Panc1 (cell line): ENCODE results near the gene MIA2. TPM values are rescaled to one million over a fixed set of nuclear protein-coding genes. Genes with fewer than 3 reads are reported as not detected.

ENCODE experiments used
- ATAC-seq: fragments of 200-7000 bp; cut with Tn5 transposase; 2 replicates; pipeline ENCODE4 v1.9.1; 2020; ENCODE audit warnings: mild to moderate bottlenecking, moderate library complexity
- BruUV-seq: library from RNA; stranded (reverse); fragments of 400-500 nt; replicated peaks from 2 replicates; lab custom pipeline; 2021; lab: Mats Ljungman, UMichigan
- CTCF ChIA-PET: fragments of 300-600 bp; sonication (Branson Sonifier 250); formaldehyde crosslinking; loops from one replicate; lab custom pipeline; 2022; ENCODE audit warnings: antibody characterized with exemption; lab: Charles Lee
- POLR2A ChIA-PET: fragments of 300-600 bp; sonication (Branson Sonifier 250); formaldehyde crosslinking; loops from one replicate; lab custom pipeline; 2022; ENCODE audit warnings: antibody characterized with exemption; lab: Charles Lee
- DNase-seq: peaks from one replicate; pipeline ENCODE4 v3.0.0-alpha.2; 2010; ENCODE audit warnings: low read depth, low spot score
- H3K27ac ChIP-seq: 2 replicates; pipeline ENCODE4 v1.5.1; 2011; ENCODE audit warnings: mild to moderate bottlenecking, low read length, inconsistent platforms
- H3K27me3 ChIP-seq: fragments of 200-500 bp; sonication (Bioruptor generic); 2 replicates; pipeline ENCODE4 v1.6.0; 2014; ENCODE audit warnings: low read length, inconsistent platforms; ENCODE audit not compliant: control insufficient read depth, insufficient read depth
- H3K36me3 ChIP-seq: fragments of 200-500 bp; sonication (Bioruptor generic); 2 replicates; pipeline ENCODE4 v1.5.1; 2014; ENCODE audit warnings: inconsistent platforms, mild to moderate bottlenecking, low read length, moderate library complexity; ENCODE audit not compliant: control insufficient read depth, insufficient read depth
- H3K4me1 ChIP-seq: 2 replicates; pipeline ENCODE4 v1.5.1; 2011; ENCODE audit warnings: inconsistent platforms, mild to moderate bottlenecking, low read length, moderate library complexity; ENCODE audit not compliant: control insufficient read depth, insufficient read depth
- H3K4me3 ChIP-seq, 2 experiments: 2 replicates each; pipeline ENCODE4 v1.5.1; 2011 to 2012; ENCODE audit warnings: low read depth in 2 of 2, low read length in 2 of 2, mild to moderate bottlenecking in 2 of 2, inconsistent platforms in 1 of 2, moderate library complexity in 1 of 2
- H3K9me3 ChIP-seq: fragments of 200-500 bp; sonication (Bioruptor generic); 2 replicates; pipeline ENCODE4 v1.5.1; 2014; ENCODE audit warnings: low read depth, mild to moderate bottlenecking, inconsistent platforms, low read length, moderate library complexity; ENCODE audit not compliant: control insufficient read depth, insufficient read depth
- CTCF ChIP-seq: fragments of 450-650 bp; IDR thresholded peaks from 2 replicates; pipeline ENCODE4 v1.5.1; 2017; ENCODE audit warnings: mild to moderate bottlenecking
- POLR2AphosphoS5 ChIP-seq: IDR thresholded peaks from 2 replicates; pipeline ENCODE4 v1.6.1; 2012; ENCODE audit warnings: mild to moderate bottlenecking, low read depth, low read length, moderate library complexity
- REST ChIP-seq, 2 experiments: IDR thresholded peaks; 2 replicates each; pipeline ENCODE4 v1.6.1; 2011 to 2012; ENCODE audit warnings: low read depth in 2 of 2, control low read depth in 1 of 2, low read length in 1 of 2, mild to moderate bottlenecking in 1 of 2, moderate library complexity in 1 of 2; ENCODE audit not compliant: insufficient read depth in 1 of 2
- SIN3A ChIP-seq: IDR thresholded peaks from 2 replicates; pipeline ENCODE4 v1.6.1; 2012; ENCODE audit warnings: low read depth, mild to moderate bottlenecking, low read length, moderate library complexity, borderline replicate concordance; ENCODE audit not compliant: insufficient read depth
- TCF7L2 ChIP-seq: IDR thresholded peaks from 2 replicates; pipeline ENCODE4 v1.6.1; 2011; ENCODE audit warnings: mild to moderate bottlenecking, low read depth, low read length, inconsistent platforms
- in situ Hi-C: cut with HindIII; loops from 2 replicates; pipeline ENCODE4 v1.10.0; 2016; ENCODE audit warnings: low sequenced_read_pairs, low pct_unique_long_range_greater_than_20kb
- intact Hi-C: fragments of 100-400 bp; cut with micrococcal nuclease; formaldehyde crosslinking; loops from one replicate; pipeline ENCODE4 v1.10.0; 2022; ENCODE audit not compliant: unreplicated experiment
- total RNA-seq: library from RNA; stranded (reverse); gene quantifications from one replicate; pipeline ENCODE4 v1.2.1, GENCODE V29; 2021; ENCODE audit not compliant: unreplicated experiment

MIA2 gene
- total RNA-seq, 1 experiment from 2014 or later, result 19.2 TPM

DNA sequence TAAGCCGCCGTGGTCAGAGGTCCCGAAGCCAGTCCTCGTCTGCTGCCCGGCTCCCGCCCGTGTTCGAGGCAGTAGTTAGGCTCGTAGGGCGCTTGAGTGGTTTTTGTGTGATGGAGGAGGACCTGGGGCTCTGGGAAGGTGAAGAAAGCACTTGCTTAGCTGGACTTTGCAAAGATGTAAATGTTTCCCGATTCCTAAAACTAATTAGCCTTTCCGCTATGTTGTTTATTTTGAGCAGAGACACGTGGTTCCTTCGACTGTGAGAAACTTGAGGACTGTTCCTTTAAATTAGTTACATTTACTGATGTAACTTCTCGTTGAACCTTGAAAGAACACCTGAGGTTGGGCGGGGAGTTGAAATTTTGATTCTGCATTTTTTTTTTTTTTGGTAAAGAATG is 33.9 kb downstream of the MIA2 start:
- POLR2A ChIA-PET, result interaction anchor here (0.6 kb wide), 1 partner anchor 82 kb away, joined by 10 read pairs; no protein-coding TSS in a partner anchor
- Histone ChIP-seq H3K4me3 (peak overlapping the region; percentile 76 to 88), H3K4me1 (peaks cover 17% of the 10 kb centered on the region), H3K9me3 (peaks cover 7% of the 10 kb centered on the region; the same call in 1 of the 2 replicates), H3K36me3 (no peaks in the 10 kb centered on the region; the same call in 1 of the 2 replicates), H3K27ac (peak overlapping the region; percentile 95), H3K27me3 (no peaks in the 10 kb centered on the region)
- no TSS peak for BruUV-seq
- intact Hi-C loops, result loop anchor here (10.0 kb wide), 1 partner anchor 83 kb away; no protein-coding TSS in a partner anchor
- CTCF ChIA-PET, result no interaction called here
- no peak for TF ChIP-seq POLR2AphosphoS5
- TF ChIP-seq CTCF, result no peak
- TF ChIP-seq SIN3A, result 0 out of 2 replicates have a peak, but pooled peaks have one; percentile 41
- no peak for TF ChIP-seq REST (IDR thresholded peaks at IDR 0.05; ENCODE audit: insufficient read depth in 1 of 2, low read depth in 2 of 2, low read length in 1 of 2)
- TF ChIP-seq TCF7L2, result no peak
- ATAC-seq, result no peak
- DNase-seq, result no peak
- in situ Hi-C loops, result no loop called here

- DNase-seq (no peak), ATAC-seq (no peak)
- Histone ChIP-seq H3K4me3 (peak overlapping the region; percentile 76 to 88), H3K27me3 (no peaks in the 10 kb centered on the region), H3K4me1 (peaks cover 17% of the 10 kb centered on the region), H3K9me3 (peaks cover 7% of the 10 kb centered on the region; the same call in 1 of the 2 replicates), H3K36me3 (no peaks in the 10 kb centered on the region; the same call in 1 of the 2 replicates), H3K27ac (peak overlapping the region; percentile 95)
- intact Hi-C loops (loop anchor here (10.0 kb wide), 1 partner anchor 84 kb away; no protein-coding TSS in a partner anchor), in situ Hi-C loops (no loop called here)
- POLR2A ChIA-PET, result interaction anchor here (0.6 kb wide), 2 partner anchors 23 to 84 kb away, joined by 5 to 6 read pairs; no protein-coding TSS in a partner anchor
- CTCF ChIA-PET, result no interaction called here
- TF ChIP-seq CTCF, result no peak
- no TSS peak for BruUV-seq
Measured at GRCh38 chr14:39268393-39268792, 34.7 kb downstream of the MIA2 start.
